IPS-NIHi11 (cell line): ENCODE data around the gene AQP9.
"Not testable (repeated sequence)": the region's sequence is repeated elsewhere in the genome, so short reads cannot be mapped to it uniquely, and the experiment has no call there.

Experiments used
- DNase-seq: peaks from one replicate; pipeline ENCODE4 v3.0.0; 2012; ENCODE audit warnings: mixed read lengths, low spot score

Gene AQP9

GRCh38 chr15:58138106-58138505 lies at the start of gene AQP9:
AQP9 (plus strand) TSS chr15:58138381; CDS start chr15:58138566, 185 bp downstream.
- no peak for DNase-seq

- no peak for DNase-seq
Measured at GRCh38 chr15:58095415-58095814, 42.8 kb upstream of the AQP9 start.

- DNase-seq, result no peak
Measured at GRCh38 chr15:58096529-58097084, 41.6 kb upstream of the AQP9 start.

GRCh38 chr15:58103482-58103881 lies 34.7 kb upstream of the AQP9 start:
- no peak for DNase-seq

- DNase-seq, result no peak
Measured at GRCh38 chr15:58108117-58108516, 30.1 kb upstream of the AQP9 start.

- DNase-seq, result no peak
Measured at GRCh38 chr15:58109419-58109818, 28.8 kb upstream of the AQP9 start.

- no peak for DNase-seq
Measured at GRCh38 chr15:58110999-58111717, 27.0 kb upstream of the AQP9 start.

GRCh38 chr15:58111718-58112104 lies 26.5 kb upstream of the AQP9 start:
- DNase-seq, result no peak

- DNase-seq, result not testable (repeated sequence)
Measured at GRCh38 chr15:58113358-58113757, 24.8 kb upstream of the AQP9 start.

- no peak for DNase-seq
Measured at GRCh38 chr15:58114388-58114787, 23.8 kb upstream of the AQP9 start.

- no peak for DNase-seq
Measured at GRCh38 chr15:58114812-58115211, 23.4 kb upstream of the AQP9 start.

- peak; percentile 22 for DNase-seq
Measured at GRCh38 chr15:58115692-58116091, 22.5 kb upstream of the AQP9 start.

GRCh38 chr15:58117619-58118018 lies 20.6 kb upstream of the AQP9 start:
- no peak for DNase-seq

- no peak for DNase-seq
Measured at GRCh38 chr15:58118272-58118671, 19.9 kb upstream of the AQP9 start.

- no peak for DNase-seq
Measured at GRCh38 chr15:58119016-58119415, 19.2 kb upstream of the AQP9 start.

- DNase-seq, result no peak
Measured at GRCh38 chr15:58124585-58124984, 13.6 kb upstream of the AQP9 start.

GRCh38 chr15:58125333-58125732 lies 12.8 kb upstream of the AQP9 start:
- no peak for DNase-seq

- DNase-seq, result no peak
Measured at GRCh38 chr15:58134886-58135285, 3.3 kb upstream of the AQP9 start.

- no peak for DNase-seq
Measured at GRCh38 chr15:58135511-58136174, 2.5 kb upstream of the AQP9 start.

GRCh38 chr15:58136731-58137130 lies 1.4 kb upstream of the AQP9 start:
- no peak for DNase-seq

GRCh38 chr15:58137686-58138085 lies 495 bp upstream of the AQP9 start:
- no peak for DNase-seq

GRCh38 chr15:58139276-58139988 lies 1.3 kb downstream of the AQP9 start:
- DNase-seq, result no peak

- no peak for DNase-seq
Measured at GRCh38 chr15:58139989-58140522, 1.9 kb downstream of the AQP9 start.
